Inferior parietal cortex (tissue), 1 donor: ENCODE results near the gene SLC14A1.
A peak's percentile ranks its signal among the peaks of the same experiment; 100 is the strongest.
"Not testable (repeated sequence)": the region's sequence is repeated elsewhere in the genome, so short reads cannot be mapped to it uniquely, and the experiment has no call there.

Experiments
- DNase-seq: peaks from one replicate; pipeline ENCODE4 v3.0.0-alpha.2; 2016; ENCODE audit errors: extremely low spot score

The SLC14A1 gene

DNA sequence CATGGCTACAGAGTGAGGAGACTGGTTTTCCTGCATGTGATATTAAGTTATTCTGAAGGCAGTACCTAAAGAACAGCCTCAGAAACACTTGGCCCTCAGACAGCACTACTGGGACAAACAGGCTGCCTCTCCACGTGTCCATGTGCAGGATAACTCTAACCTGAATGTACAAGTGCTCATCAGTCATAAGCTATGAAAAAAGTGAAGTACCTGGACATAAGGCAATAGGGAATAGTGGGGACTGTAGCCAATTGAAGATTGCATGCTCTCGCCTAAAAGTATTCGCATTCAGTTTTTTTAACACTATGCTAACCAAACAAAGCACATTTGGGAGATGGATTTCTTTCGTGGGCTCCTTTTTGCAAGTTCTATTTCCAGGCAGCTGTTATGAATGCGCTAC, 33.0 kb downstream of the SLC14A1 start:
- DNase-seq, result no peak

DNA sequence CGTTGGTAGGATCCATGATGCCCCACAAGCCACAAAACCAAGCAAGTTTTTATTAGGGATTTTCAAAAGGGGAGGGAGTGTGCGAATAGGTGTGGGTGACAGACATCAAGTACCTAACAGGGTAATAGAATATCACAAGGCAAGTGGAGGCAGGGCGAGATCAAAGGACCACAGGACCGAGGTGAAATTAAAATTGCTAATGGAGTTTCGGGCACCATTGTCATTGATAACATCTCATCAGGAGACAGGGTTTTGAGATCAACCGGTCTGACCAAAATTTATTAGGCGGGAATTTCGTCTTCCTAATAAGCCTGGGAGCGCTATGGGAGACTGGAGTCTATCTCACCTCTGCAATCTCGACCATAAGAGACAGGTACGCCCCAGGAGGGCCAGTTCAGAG, 33.7 kb downstream of the SLC14A1 start:
- not testable (repeated sequence) for DNase-seq

GRCh38 chr18:45760462-45761036, 36.6 kb downstream of the SLC14A1 start:
- DNase-seq, result no peak

- no peak for DNase-seq
Observed at GRCh38 chr18:45761512-45762114, 37.6 kb downstream of the SLC14A1 start.

DNA sequence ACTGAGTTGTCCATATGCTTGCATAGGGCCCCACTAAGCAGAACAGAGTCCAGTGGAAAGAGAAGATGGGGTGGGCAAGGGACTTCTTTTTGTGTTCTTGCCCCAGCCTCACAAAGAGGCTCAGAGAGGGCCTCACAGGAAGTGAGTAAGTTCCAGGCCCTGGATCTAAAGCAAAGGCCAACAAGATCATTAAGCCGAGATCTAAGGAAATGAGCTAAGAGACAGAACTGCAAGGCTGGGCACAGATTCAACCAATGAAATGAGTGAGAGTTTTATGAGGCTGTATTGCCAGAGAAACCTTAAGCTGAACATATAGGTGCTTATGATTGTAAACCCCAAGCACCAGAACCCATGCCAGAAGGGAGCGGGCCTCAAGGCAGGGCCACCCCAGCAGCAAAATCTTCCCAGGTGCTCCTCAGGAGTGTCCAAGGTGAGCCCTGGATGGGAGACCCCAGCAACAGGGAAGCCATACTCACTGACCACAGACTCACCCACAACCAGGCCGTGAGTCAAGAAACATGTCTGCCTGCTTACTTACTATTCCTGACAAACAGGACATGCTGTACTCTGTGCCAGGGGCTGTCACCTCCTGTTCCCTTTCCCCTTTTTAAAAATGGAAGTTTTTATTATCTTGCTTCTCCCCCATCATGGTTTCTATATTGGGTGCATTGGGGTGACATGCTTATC, 40.2 kb downstream of the SLC14A1 start:
- no peak for DNase-seq

GRCh38 chr18:45765796-45766195, 41.8 kb downstream of the SLC14A1 start:
- DNase-seq, result no peak

DNA sequence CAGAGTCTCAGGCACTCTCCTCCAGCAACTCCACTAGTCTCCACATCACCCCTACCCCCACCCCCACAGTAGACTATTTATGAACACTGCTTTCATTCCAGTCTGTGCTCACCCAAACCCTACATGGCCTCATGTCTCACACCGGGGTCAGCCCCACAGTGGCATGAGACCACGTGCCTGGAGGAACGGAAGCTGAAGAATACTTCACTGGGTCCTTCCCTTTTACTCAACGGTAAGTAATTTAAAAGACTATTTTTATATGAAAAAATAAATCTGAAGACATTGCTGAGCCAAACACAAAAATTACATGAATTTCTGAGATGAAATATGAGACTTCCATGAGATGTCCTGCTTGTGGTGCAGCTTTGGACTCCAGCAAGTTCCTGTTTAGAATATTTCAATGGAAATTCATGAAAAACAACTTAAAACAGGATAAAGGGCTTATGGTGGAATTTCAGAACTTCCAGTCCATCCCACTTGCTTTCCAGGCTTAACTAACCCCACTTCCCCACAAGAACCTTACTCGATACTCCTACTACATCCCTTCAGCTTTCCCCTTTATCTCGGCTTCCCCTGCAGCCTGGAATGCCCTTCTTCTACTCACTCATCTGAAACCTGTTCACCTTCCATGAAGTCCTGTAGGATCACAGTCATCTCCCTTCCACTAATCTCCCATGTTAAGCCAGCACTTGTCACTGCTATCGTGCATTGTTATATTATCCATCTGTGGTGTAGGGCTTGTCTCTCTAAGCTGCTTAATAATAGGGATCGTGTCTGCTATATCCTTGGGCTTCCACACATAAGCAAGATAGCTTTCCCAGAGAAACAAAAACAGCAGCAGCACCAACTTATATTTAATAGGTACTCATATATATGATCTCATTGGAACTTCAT, 47.9 kb downstream of the SLC14A1 start:
- no peak for DNase-seq

GRCh38 chr18:45774065-45774521, 50.1 kb downstream of the SLC14A1 start:
- DNase-seq, result no peak

- DNase-seq, result peak; percentile 44
Observed at GRCh38 chr18:45775241-45775676, 51.3 kb downstream of the SLC14A1 start.

DNA sequence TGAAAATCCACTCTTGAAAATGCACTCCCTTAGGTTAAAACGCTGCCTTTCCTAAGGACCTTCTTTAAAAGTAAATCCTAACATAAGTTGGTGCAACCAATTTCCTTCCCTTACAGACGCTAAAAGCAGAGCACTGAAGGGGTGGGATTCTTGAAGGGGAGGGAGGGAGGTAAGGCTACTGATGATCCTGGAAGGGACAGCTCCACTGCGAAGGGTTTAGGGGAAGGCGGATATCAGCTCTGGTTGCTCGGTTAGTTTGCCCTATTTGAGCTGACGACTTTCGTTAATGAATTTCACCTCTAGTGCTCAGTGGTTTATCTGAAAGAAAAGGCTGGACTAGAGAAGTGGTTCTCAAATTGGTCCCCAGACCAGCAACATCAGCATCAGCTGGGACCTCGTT, 51.8 kb downstream of the SLC14A1 start:
- DNase-seq, result no peak

GRCh38 chr18:45777393-45777792, 53.4 kb downstream of the SLC14A1 start:
- no peak for DNase-seq

- DNase-seq, result no peak
Observed at GRCh38 chr18:45780568-45780967, 56.6 kb downstream of the SLC14A1 start.

DNA sequence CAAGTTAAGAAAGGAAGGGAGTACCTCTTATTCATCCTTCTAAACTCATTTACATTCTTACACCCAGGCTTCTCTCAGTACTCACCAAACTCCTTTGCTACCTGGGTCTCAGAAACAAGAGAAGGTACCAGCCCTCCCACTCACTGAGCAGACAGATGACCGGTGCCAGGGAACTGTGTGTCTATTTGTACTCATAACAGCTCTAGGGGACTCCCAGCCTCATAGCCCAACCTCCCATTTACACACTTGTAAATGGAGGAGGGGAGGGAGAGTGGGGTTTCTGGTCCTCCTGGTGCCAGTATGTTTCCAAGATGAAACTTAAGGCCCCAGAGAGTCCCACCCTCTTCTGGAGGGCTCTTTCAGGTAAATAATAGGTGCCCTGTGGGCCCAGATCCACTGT, 58.7 kb downstream of the SLC14A1 start:
- DNase-seq, result no peak

DNA sequence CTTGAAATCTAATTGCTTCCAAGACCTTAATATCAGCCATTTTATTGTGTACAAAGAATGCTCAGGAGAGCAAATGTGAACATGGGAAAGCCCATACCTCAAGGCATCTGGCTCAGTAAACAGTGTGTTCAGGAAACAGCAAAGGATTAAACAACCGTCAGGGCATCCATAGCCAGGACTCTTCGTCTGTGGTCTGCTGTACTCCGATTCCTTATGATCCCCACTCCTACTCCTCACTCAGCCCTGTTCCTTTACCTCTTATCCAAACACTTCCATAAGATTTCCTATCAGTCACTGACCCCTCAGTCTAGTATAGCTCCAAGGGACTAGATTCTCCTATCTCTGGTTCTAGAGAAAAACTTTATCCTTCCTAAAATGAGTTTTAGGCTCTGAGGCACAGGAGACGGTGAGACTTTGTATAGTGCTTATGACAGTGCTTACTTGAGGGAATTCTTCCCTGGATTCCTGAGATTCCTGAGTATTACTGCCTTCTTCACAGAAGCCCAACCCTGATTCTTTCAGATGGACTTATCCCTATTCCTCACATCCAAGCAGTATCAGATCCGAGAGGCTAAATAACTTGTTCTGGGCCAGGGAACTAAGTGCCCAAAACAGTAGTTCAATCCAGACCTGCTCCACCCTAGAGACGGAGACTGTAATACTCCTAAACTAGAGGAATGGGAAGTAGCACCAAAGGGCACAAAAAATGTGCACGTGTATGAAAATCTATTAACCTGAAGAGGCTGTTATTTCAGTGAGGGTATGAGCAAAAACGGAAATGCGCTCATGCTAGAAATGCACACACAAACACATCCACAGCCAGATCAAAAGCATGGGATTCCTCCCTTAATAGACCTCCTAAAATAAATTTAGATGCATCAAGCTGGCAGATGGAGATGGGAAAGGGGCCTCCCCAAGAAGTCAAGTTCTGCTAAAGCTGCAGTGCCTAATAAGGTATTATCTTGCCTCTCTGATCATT, 59.4 kb downstream of the SLC14A1 start:
- no peak for DNase-seq

- DNase-seq, result no peak
Observed at GRCh38 chr18:45785134-45785533, 61.2 kb downstream of the SLC14A1 start.

DNA sequence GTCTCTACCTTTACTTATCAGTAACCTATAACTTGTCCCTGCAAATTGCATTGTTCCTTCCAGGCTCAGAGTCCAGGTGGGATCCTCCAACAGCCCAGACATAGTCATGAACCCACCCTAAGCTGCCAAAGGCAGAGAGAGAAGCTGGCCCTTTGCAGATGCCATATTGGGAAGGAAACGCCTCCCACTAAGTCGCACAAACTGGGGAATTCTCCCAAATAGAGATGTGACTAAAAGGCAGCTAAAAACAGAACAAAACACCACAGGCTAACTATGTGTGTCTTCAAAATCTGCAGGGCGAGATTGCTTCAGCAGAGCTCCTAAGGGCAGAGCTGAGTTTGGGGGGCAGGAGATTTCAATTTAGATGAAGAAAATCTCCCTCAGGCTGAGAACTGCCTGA, 63.0 kb downstream of the SLC14A1 start:
- DNase-seq, result no peak

DNA sequence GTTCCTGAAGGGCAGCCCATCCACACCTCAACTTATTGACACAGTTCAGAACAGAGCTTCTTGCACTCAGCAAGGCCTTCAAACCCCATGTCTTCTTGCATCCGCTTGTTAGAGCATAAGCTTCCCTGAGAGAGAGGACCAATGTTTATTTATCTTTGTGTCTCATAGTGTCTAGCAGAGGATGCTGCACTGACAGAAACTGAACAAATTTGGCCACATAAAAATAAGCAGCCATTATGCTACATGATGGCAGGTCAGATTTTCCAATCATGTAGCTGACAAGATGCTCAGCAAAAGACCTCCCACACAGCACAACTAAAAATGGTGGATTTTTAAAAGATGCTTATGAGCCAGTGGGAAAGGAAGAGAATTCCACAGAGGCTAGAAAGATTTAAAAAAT, 63.4 kb downstream of the SLC14A1 start:
- DNase-seq, result no peak

GRCh38 chr18:45788861-45789260, 64.9 kb downstream of the SLC14A1 start:
- no peak for DNase-seq

DNA sequence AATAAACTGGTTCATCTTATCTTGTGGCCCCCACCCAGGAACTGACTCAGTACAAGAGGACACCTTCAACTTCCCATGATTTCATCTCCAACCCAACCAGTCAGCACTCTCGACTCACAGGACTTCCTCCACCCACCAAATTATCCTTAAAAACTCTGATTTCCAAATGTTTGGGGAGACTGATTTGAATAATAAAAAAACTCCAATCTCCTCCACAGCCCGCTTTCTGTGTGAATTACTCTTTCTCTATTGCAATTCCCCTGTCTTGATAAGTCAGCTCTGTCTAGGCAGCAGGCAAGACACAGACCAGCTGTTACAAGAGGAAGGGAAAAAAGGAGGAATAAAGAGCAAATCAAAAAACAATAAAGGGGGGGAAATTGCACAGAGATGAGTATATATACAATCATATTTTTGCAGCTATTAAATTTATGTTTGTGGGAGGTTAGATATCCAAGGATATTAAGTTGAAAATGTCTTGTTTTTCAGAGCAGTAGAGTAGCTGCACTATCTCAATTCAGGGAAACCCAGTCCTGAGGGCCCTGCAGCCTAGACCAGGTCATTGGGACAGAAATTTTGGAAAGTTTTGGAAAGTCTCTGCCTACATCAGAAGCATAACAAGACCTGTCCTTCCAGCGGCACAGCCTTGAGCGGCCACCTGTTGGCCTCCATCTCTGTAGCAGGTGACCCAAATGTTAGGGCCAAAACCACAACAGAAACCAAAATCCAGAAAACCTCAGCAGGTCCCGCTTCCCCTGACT, 68.7 kb downstream of the SLC14A1 start:
- no peak for DNase-seq

- DNase-seq, result no peak
Observed at GRCh38 chr18:45793264-45793965, 69.4 kb downstream of the SLC14A1 start.
